Measurements from ENCODE around the gene ARL4D.

ARL4D gene

DNA sequence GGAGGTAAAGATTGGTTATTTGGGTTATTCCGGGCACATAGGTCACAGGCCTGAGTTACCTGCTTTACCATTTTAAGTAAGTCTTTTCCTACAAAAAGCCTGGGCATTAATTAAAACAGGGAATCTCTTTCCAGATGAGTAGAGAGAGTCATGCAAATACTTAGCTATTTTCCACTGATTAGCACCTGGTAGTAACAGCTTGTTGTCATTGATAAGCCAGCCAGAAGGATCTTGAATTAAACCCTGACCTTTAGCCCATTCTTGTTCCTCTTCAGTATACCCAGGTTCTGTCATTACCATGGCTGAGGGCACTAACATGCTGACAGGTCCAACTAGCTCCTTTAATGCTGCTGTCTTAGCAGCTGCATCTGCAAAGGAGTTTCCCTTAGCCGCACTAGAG lies 44.4 kb upstream of the ARL4D start:
- H3K27ac ChIP-seq (ENCODE audit: low read length): no peak overlapping the region
- no peak overlapping the region for H3K9ac ChIP-seq (ENCODE audit: low read length)
- peaks cover 22% of the 10 kb centered on the region; the same call in 1 of the 2 replicates for H3K27me3 ChIP-seq (replicated peaks; ENCODE audit: insufficient read depth, low read length)
- no peaks in the 10 kb centered on the region for H3K9me3 ChIP-seq (replicated peaks; ENCODE audit: insufficient read depth, low read length)
- H3K36me3 ChIP-seq (replicated peaks; ENCODE audit: insufficient read depth, low read length): no peaks in the 10 kb centered on the region
- no peak overlapping the region for H3K4me2 ChIP-seq (ENCODE audit: low read depth, low read length)
- H4K20me1 ChIP-seq (ENCODE audit: insufficient read depth, low read length): no peaks in the 10 kb centered on the region
- no peaks in the 10 kb centered on the region for H3F3A ChIP-seq (ENCODE audit: insufficient read depth, low read length)
- no peaks in the 10 kb centered on the region for H3K4me1 ChIP-seq (ENCODE audit: low read length)
- no peak for DNase-seq
- H3K4me3 ChIP-seq (ENCODE audit: low read length): no peak overlapping the region
- no peak overlapping the region for H2AFZ ChIP-seq (ENCODE audit: low read length)
- no peaks in the 10 kb centered on the region for H3K79me2 ChIP-seq (ENCODE audit: low read length)
- no peaks in the 10 kb centered on the region for H3K9me2 ChIP-seq (replicated peaks; ENCODE audit: insufficient read depth, low read length)
- no peak for TF ChIP-seq EZH2 (optimal IDR thresholded peaks at IDR 0.05; ENCODE audit: low read depth, low read length)
- no peak for TF ChIP-seq EZH2phosphoT487 (IDR thresholded peaks at IDR 0.05; ENCODE audit: low read length)
- no peak for TF ChIP-seq CTCF (IDR thresholded peaks at IDR 0.05; ENCODE audit: low read length)

GRCh38 chr17:43356450-43356849 lies 42.3 kb upstream of the ARL4D start:
- TF ChIP-seq EZH2phosphoT487 (IDR thresholded peaks at IDR 0.05; ENCODE audit: low read length): no peak
- TF ChIP-seq CTCF (IDR thresholded peaks at IDR 0.05; ENCODE audit: low read length): no peak
- TF ChIP-seq EZH2 (optimal IDR thresholded peaks at IDR 0.05; ENCODE audit: low read depth, low read length): no peak
- Histone ChIP-seq H3F3A (ENCODE audit: insufficient read depth, low read length) (peaks cover 14% of the 10 kb centered on the region), H3K9me2 (replicated peaks; ENCODE audit: insufficient read depth, low read length) (no peaks in the 10 kb centered on the region), H3K9me3 (replicated peaks; ENCODE audit: insufficient read depth, low read length) (no peaks in the 10 kb centered on the region), H3K4me3 (ENCODE audit: low read length) (no peak overlapping the region), H4K20me1 (ENCODE audit: insufficient read depth, low read length) (no peaks in the 10 kb centered on the region), H3K27me3 (replicated peaks; ENCODE audit: insufficient read depth, low read length) (peaks cover 22% of the 10 kb centered on the region; the same call in 1 of the 2 replicates), H3K36me3 (replicated peaks; ENCODE audit: insufficient read depth, low read length) (no peaks in the 10 kb centered on the region), H3K4me2 (ENCODE audit: low read depth, low read length) (no peak overlapping the region), H2AFZ (ENCODE audit: low read length) (no peak overlapping the region), H3K79me2 (ENCODE audit: low read length) (no peaks in the 10 kb centered on the region), H3K27ac (ENCODE audit: low read length) (no peak overlapping the region), H3K4me1 (ENCODE audit: low read length) (no peaks in the 10 kb centered on the region), H3K9ac (ENCODE audit: low read length) (no peak overlapping the region)
- DNase-seq: no peak

DNA sequence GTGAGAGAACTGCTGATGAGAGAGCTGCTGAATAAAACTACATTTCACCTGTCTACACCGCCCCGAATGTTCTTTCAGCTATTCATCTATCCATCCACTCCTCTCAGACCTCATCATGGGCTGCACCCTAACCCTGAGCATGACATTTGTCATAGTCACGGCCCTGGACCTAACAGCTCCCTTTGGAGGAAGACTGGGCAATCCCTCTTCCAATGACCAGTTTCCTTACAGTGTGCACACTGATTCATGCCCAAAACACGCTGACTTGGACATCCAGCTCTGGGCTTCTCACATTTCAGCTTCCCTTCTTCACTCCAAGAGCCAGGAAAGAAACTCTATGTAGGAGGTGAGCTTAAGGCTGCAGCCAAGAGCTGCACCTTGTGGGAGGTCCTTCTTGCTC lies 41.8 kb upstream of the ARL4D start:
- no peaks in the 10 kb centered on the region for H3K36me3 ChIP-seq (replicated peaks; ENCODE audit: insufficient read depth, low read length)
- TF ChIP-seq EZH2phosphoT487 (IDR thresholded peaks at IDR 0.05; ENCODE audit: low read length) (no peak), EZH2 (optimal IDR thresholded peaks at IDR 0.05; ENCODE audit: low read depth, low read length) (no peak), CTCF (IDR thresholded peaks at IDR 0.05; ENCODE audit: low read length) (no peak)
- no peaks in the 10 kb centered on the region for H3K4me1 ChIP-seq (ENCODE audit: low read length)
- no peak overlapping the region for H2AFZ ChIP-seq (ENCODE audit: low read length)
- peaks cover 22% of the 10 kb centered on the region; the same call in 1 of the 2 replicates for H3K27me3 ChIP-seq (replicated peaks; ENCODE audit: insufficient read depth, low read length)
- H3K4me2 ChIP-seq (ENCODE audit: low read depth, low read length): no peak overlapping the region
- no peak overlapping the region for H3K9ac ChIP-seq (ENCODE audit: low read length)
- no peaks in the 10 kb centered on the region for H3K79me2 ChIP-seq (ENCODE audit: low read length)
- H3K4me3 ChIP-seq (ENCODE audit: low read length): no peak overlapping the region
- no peak overlapping the region for H3K27ac ChIP-seq (ENCODE audit: low read length)
- H3K9me3 ChIP-seq (replicated peaks; ENCODE audit: insufficient read depth, low read length): no peaks in the 10 kb centered on the region
- DNase-seq: no peak
- peaks cover 14% of the 10 kb centered on the region for H3F3A ChIP-seq (ENCODE audit: insufficient read depth, low read length)
- H3K9me2 ChIP-seq (replicated peaks; ENCODE audit: insufficient read depth, low read length): no peaks in the 10 kb centered on the region
- no peaks in the 10 kb centered on the region for H4K20me1 ChIP-seq (ENCODE audit: insufficient read depth, low read length)

Data from MM.1S (cell line).